H1 (cell line): ENCODE data around the gene NAXD. TPM values are rescaled to one million over a fixed set of nuclear protein-coding genes. Genes with fewer than 3 reads are reported as not detected.

Experiments used
- CHD2 ChIP-seq: IDR thresholded peaks from 2 replicates; pipeline ENCODE4 v1.6.1; 2012; ENCODE audit warnings: low read length, improper control_type of control experiment
- HDAC2 ChIP-seq, 2 experiments: fragments of 300-600 bp in 1 of 2; sonication (generic) in 1 of 2; IDR thresholded peaks; 2 replicates each; pipeline ENCODE4 v1.6.1; 2011 to 2012; ENCODE audit warnings: low read depth in 2 of 2, low read length in 2 of 2, mild to moderate bottlenecking in 2 of 2, moderate library complexity in 2 of 2, borderline replicate concordance in 1 of 2, inconsistent platforms in 1 of 2
- JUND ChIP-seq: IDR thresholded peaks from 2 replicates; pipeline ENCODE4 v1.6.1; 2011; ENCODE audit warnings: mild to moderate bottlenecking, improper control_type of control experiment, low read length
- KDM1A ChIP-seq: fragments of 200-600, 300-600 bp; sonication (generic); IDR thresholded peaks from 2 replicates; pipeline ENCODE4 v1.7.1; 2016; ENCODE audit warnings: mild to moderate bottlenecking, low read length, borderline replicate concordance
- MAFK ChIP-seq: IDR thresholded peaks from 2 replicates; pipeline ENCODE4 v1.6.1; 2012; ENCODE audit warnings: low read depth, mild to moderate bottlenecking, improper control_type of control experiment, low read length
- NANOG ChIP-seq: IDR thresholded peaks from 2 replicates; pipeline ENCODE4 v1.6.1; 2011; ENCODE audit warnings: low read length, low read depth, mild to moderate bottlenecking, inconsistent platforms; ENCODE audit not compliant: insufficient read depth, poor library complexity, severe bottlenecking
- SIN3A ChIP-seq, 2 experiments: IDR thresholded peaks in 1 of 2; conservative IDR thresholded peaks in 1 of 2; 2 replicates each; pipeline ENCODE4 v1.6.1; 2011 to 2012; ENCODE audit warnings: low read length in 2 of 2, improper control_type of control experiment in 1 of 2, low read depth in 1 of 2, mild to moderate bottlenecking in 1 of 2
- USF2 ChIP-seq: IDR thresholded peaks from 2 replicates; pipeline ENCODE4 v1.6.1; 2011; ENCODE audit warnings: low read length, improper control_type of control experiment
- polyA plus RNA-seq, 7 experiments: library from polyadenylated mRNA; depleted of rRNA in 3 of 7; stranded (reverse) in 5 of 7; unstranded in 2 of 7; fragments of >200 nt in 5 of 7; fragments of 200-250 nt in 2 of 7; gene quantifications; 1 replicate in 5 of 7; 2 replicates in 1 of 7; 4 replicates in 1 of 7; pipeline versions ENCODE4 v1.2.1 to v1.2.3, GENCODE V29; 2011 to 2013; ENCODE audit warnings: missing spikeins in 2 of 7, mixed read lengths in 2 of 7
- total RNA-seq: library from RNA; stranded (reverse); fragmentation: NEBNext Ultra II Directional; extraction: Animal tissue kit (Norgen Biotek cat#: 25700); gene quantifications from 2 replicates; pipeline ENCODE4 v1.2.1, GENCODE V29; 2021
- TF ChIP-seq, protein P1 (sequence below): fragments of 300-600 bp; sonication (generic); IDR thresholded peaks from 2 replicates; pipeline ENCODE4 v1.7.1; 2012; ENCODE audit warnings: low read length, moderate library complexity, mild to moderate bottlenecking, inconsistent platforms; ENCODE audit not compliant: insufficient replicate concordance

Gene NAXD
- total and polyA plus RNA-seq, 2 of the 8 experiments (the other 6 are each of a cell fraction or from before 2014, with no cell fraction given), result 25.4 to 35.5 TPM

DNA sequence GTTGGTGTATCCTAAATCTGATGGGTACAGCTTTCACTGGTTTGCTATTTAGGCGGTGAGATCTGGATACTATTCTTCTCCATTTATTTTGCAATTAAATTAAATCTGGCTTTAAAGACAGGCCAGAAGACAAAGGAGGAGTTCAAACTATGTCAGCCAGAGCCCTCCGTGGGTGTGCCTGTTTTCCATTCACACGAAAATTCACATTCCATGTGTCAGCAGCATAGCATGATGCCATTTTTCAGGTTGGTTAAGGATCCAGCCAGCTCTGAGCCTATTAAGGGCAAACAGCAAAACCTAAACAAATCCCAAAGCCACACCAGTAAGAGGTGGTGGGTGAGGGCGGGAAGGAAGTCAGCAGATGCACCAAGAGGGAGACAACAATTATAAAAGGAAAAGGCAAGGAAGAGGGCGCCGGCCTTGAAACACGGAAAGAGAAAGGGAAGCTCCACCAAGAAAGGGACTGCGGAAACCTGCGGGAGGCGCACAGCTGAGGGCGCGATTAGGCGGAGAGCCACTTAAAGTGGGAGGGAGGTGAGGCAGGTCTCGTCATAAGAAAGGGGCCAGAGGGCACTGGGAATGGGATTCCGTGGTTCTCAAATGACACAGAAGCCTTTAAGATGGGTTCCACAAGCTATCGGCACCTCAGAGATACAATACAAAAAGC, 47.6 kb downstream of the NAXD start (continued):
- TF ChIP-seq, protein P1, sequence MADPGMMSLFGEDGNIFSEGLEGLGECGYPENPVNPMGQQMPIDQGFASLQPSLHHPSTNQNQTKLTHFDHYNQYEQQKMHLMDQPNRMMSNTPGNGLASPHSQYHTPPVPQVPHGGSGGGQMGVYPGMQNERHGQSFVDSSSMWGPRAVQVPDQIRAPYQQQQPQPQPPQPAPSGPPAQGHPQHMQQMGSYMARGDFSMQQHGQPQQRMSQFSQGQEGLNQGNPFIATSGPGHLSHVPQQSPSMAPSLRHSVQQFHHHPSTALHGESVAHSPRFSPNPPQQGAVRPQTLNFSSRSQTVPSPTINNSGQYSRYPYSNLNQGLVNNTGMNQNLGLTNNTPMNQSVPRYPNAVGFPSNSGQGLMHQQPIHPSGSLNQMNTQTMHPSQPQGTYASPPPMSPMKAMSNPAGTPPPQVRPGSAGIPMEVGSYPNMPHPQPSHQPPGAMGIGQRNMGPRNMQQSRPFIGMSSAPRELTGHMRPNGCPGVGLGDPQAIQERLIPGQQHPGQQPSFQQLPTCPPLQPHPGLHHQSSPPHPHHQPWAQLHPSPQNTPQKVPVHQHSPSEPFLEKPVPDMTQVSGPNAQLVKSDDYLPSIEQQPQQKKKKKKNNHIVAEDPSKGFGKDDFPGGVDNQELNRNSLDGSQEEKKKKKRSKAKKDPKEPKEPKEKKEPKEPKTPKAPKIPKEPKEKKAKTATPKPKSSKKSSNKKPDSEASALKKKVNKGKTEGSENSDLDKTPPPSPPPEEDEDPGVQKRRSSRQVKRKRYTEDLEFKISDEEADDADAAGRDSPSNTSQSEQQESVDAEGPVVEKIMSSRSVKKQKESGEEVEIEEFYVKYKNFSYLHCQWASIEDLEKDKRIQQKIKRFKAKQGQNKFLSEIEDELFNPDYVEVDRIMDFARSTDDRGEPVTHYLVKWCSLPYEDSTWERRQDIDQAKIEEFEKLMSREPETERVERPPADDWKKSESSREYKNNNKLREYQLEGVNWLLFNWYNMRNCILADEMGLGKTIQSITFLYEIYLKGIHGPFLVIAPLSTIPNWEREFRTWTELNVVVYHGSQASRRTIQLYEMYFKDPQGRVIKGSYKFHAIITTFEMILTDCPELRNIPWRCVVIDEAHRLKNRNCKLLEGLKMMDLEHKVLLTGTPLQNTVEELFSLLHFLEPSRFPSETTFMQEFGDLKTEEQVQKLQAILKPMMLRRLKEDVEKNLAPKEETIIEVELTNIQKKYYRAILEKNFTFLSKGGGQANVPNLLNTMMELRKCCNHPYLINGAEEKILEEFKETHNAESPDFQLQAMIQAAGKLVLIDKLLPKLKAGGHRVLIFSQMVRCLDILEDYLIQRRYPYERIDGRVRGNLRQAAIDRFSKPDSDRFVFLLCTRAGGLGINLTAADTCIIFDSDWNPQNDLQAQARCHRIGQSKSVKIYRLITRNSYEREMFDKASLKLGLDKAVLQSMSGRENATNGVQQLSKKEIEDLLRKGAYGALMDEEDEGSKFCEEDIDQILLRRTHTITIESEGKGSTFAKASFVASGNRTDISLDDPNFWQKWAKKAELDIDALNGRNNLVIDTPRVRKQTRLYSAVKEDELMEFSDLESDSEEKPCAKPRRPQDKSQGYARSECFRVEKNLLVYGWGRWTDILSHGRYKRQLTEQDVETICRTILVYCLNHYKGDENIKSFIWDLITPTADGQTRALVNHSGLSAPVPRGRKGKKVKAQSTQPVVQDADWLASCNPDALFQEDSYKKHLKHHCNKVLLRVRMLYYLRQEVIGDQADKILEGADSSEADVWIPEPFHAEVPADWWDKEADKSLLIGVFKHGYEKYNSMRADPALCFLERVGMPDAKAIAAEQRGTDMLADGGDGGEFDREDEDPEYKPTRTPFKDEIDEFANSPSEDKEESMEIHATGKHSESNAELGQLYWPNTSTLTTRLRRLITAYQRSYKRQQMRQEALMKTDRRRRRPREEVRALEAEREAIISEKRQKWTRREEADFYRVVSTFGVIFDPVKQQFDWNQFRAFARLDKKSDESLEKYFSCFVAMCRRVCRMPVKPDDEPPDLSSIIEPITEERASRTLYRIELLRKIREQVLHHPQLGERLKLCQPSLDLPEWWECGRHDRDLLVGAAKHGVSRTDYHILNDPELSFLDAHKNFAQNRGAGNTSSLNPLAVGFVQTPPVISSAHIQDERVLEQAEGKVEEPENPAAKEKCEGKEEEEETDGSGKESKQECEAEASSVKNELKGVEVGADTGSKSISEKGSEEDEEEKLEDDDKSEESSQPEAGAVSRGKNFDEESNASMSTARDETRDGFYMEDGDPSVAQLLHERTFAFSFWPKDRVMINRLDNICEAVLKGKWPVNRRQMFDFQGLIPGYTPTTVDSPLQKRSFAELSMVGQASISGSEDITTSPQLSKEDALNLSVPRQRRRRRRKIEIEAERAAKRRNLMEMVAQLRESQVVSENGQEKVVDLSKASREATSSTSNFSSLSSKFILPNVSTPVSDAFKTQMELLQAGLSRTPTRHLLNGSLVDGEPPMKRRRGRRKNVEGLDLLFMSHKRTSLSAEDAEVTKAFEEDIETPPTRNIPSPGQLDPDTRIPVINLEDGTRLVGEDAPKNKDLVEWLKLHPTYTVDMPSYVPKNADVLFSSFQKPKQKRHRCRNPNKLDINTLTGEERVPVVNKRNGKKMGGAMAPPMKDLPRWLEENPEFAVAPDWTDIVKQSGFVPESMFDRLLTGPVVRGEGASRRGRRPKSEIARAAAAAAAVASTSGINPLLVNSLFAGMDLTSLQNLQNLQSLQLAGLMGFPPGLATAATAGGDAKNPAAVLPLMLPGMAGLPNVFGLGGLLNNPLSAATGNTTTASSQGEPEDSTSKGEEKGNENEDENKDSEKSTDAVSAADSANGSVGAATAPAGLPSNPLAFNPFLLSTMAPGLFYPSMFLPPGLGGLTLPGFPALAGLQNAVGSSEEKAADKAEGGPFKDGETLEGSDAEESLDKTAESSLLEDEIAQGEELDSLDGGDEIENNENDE, result no peak
- TF ChIP-seq CHD2 (no peak), KDM1A (no peak), NANOG (no peak), JUND (no peak), USF2 (no peak), MAFK (no peak), HDAC2 (IDR thresholded peaks at IDR 0.05; ENCODE audit: borderline replicate concordance in 1 of 2, low read depth in 2 of 2, low read length in 2 of 2) (no peak), SIN3A (conservative IDR thresholded peaks at IDR 0.05 in 1 of 2, IDR thresholded peaks at IDR 0.05 in 1 of 2; ENCODE audit: low read depth in 1 of 2, low read length in 2 of 2) (no peak)
